Thymus (tissue), 11 donors: ENCODE data around the gene GOLGA6L10. TPM values are rescaled to one million over a fixed set of nuclear protein-coding genes. Genes with fewer than 3 reads are reported as not detected.
"Not testable (repeated sequence)": the region's sequence is repeated elsewhere in the genome, so short reads cannot be mapped to it uniquely, and the experiment has no call there.

ENCODE experiments used
- DNase-seq, 9 donors: peaks; one replicate each; pipeline ENCODE4 v3.0.0-alpha.2; 2013; ENCODE audit warnings: low spot score in 9 of 9, low read depth in 6 of 9, missing footprints in 1 of 9
- H3K27ac ChIP-seq, 2 donors: one replicate each; pipeline ENCODE4 v1.5.1; 2013; ENCODE audit warnings: control low read depth in 1 of 2, low read depth in 1 of 2, low read length in 1 of 2, mild to moderate bottlenecking in 1 of 2, moderate library complexity in 1 of 2
- H3K27me3 ChIP-seq, 2 donors: one replicate each; pipeline ENCODE4 v1.5.1; 2013; ENCODE audit warnings: low read length in 1 of 2; ENCODE audit not compliant: control insufficient read depth in 2 of 2, insufficient read depth in 1 of 2
- H3K36me3 ChIP-seq, 2 donors: one replicate each; pipeline ENCODE4 v1.5.1; 2013; ENCODE audit warnings: low read length in 1 of 2, mild to moderate bottlenecking in 1 of 2, moderate library complexity in 1 of 2; ENCODE audit not compliant: control insufficient read depth in 2 of 2, insufficient read depth in 2 of 2
- H3K4me1 ChIP-seq, 2 donors: one replicate each; pipeline ENCODE4 v1.5.1; 2013; ENCODE audit warnings: low read length in 2 of 2; ENCODE audit not compliant: control insufficient read depth in 2 of 2, insufficient read depth in 2 of 2
- H3K4me3 ChIP-seq, 2 donors: one replicate each; pipeline ENCODE4 v1.5.1; 2013; ENCODE audit warnings: low read length in 2 of 2, control low read depth in 1 of 2, mild to moderate bottlenecking in 1 of 2
- H3K9me3 ChIP-seq, 2 donors: one replicate each; pipeline ENCODE4 v1.5.1; 2013; ENCODE audit warnings: low read length in 1 of 2, mild to moderate bottlenecking in 1 of 2; ENCODE audit not compliant: control insufficient read depth in 2 of 2, insufficient read depth in 1 of 2
- WGBS: extraction: QIAGEN DNeasy Blood & Tissue Kit; methylation state at CpG from one replicate; pipeline ENCODE4 v1.1.7; 2013; 5-methylcytosine and 5-hydroxymethylcytosine counted together
- polyA plus RNA-seq: library from polyadenylated mRNA; stranded (reverse); fragments of 200-250 nt; gene quantifications from one replicate; pipeline ENCODE4 v1.2.3, GENCODE V29; 2013
- total RNA-seq: library from RNA; stranded (reverse); fragments of 120-200 nt; gene quantifications from one replicate; pipeline ENCODE4 v1.2.4, GENCODE V29; 2013
- donor health status: healthy.

GOLGA6L10 gene
- total and polyA plus RNA-seq, 2 donors, result 0.47 to 5.1 TPM

- WGBS, result 93% methylated on average over 3 of the region's 6 CpGs
- DNase-seq, H3K9me3 ChIP-seq, H3K36me3 ChIP-seq, H3K27me3 ChIP-seq, H3K4me3 ChIP-seq, H3K27ac ChIP-seq: not testable (repeated sequence)
- H3K4me1 ChIP-seq, result peaks cover 7 to 20% of the 10 kb centered on the region in 2 donors
Measured at GRCh38 chr15:82299511-82299914, 49.8 kb downstream of the GOLGA6L10 start.

DNA sequence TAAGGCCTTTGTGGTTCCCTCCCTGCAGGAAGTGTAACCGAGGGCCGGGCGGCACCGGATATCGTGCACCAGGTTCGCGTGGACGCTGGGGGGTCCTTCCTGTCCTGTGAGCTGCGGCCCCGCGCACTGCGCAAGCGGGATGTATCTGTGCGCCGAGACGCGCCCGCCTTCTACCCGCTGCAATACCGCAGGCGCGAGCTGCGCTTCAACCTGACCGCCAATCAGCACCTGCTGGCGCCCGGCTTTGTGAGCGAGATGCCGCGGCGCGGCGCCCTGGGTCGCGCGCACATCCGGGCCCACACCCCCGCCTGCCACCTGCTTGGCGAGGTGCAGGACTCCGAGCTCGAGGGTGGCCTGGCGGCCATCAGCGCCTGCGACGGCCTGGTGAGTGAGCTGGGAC, 50.8 kb downstream of the GOLGA6L10 start:
- H3K4me3 ChIP-seq, result peak overlapping the region; percentile 10 to 11
- DNase-seq, result peak in 8 of 9 donors; percentile 43 to 84 (median 63)

GRCh38 chr15:82298032-82298431, 51.2 kb downstream of the GOLGA6L10 start:
- WGBS, result 97% methylated on average over 13 of the region's 13 CpGs
- DNase-seq, result no peak
- no peaks in the 10 kb centered on the region for H3K27me3 ChIP-seq
- H3K27ac ChIP-seq, result peak overlapping the region; percentile 53 to 62
- peaks cover 7 to 17% of the 10 kb centered on the region in 2 donors for H3K4me1 ChIP-seq
- H3K36me3 ChIP-seq, result no peaks in the 10 kb centered on the region
- no peaks in the 10 kb centered on the region for H3K9me3 ChIP-seq
- H3K4me3 ChIP-seq, result peak overlapping the region in 1 of 2 donors; percentile 10

More for the DNA sequence above, 50.8 kb downstream of the GOLGA6L10 start:
- H3K9me3 ChIP-seq, result no peaks in the 10 kb centered on the region
- peak overlapping the region; percentile 53 to 62 for H3K27ac ChIP-seq
- no peaks in the 10 kb centered on the region for H3K27me3 ChIP-seq
- 16% methylated on average over 44 of the region's 44 CpGs for WGBS
- H3K36me3 ChIP-seq, result no peaks in the 10 kb centered on the region
- peaks cover 7 to 17% of the 10 kb centered on the region in 2 donors for H3K4me1 ChIP-seq

GRCh38 chr15:82297546-82297945, 51.7 kb downstream of the GOLGA6L10 start:
- DNase-seq, result no peak
- Histone ChIP-seq H3K27me3 (no peaks in the 10 kb centered on the region), H3K9me3 (no peaks in the 10 kb centered on the region), H3K27ac (no peak overlapping the region), H3K4me1 (peaks cover 7 to 17% of the 10 kb centered on the region in 2 donors), H3K4me3 (no peak overlapping the region), H3K36me3 (no peaks in the 10 kb centered on the region)
- WGBS, result 97% methylated on average over 5 of the region's 5 CpGs

- DNase-seq, result no peak
- peaks cover 7 to 17% of the 10 kb centered on the region in 2 donors for H3K4me1 ChIP-seq
- no peak overlapping the region for H3K27ac ChIP-seq
- H3K36me3 ChIP-seq, result no peaks in the 10 kb centered on the region
- WGBS, result 89% methylated on average over 11 of the region's 11 CpGs
- H3K27me3 ChIP-seq, result no peaks in the 10 kb centered on the region
- no peaks in the 10 kb centered on the region for H3K9me3 ChIP-seq
- no peak overlapping the region for H3K4me3 ChIP-seq
Measured at GRCh38 chr15:82294061-82294690, 55.1 kb downstream of the GOLGA6L10 start.

DNA sequence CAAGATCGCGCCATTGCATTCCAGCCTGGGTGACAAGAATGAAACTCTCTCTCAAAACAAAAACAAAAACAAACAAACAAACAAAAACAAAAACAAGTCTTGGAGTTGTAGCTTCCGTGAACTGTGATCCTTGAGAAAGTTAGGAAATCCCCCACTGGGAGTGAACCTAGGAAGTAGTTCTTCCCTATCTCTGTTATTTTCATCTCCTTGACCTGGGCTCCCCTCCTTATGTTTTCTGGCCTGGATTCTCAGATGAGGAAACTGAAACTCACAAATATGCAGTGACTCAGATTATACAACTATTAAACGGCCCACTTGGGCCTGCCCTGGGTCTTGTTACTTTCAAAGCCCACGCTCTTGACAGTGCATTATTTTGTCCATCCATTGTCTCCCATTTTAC, 57.0 kb downstream of the GOLGA6L10 start:
- no peak overlapping the region for H3K27ac ChIP-seq
- no peaks in the 10 kb centered on the region for H3K27me3 ChIP-seq
- no peak for DNase-seq
- H3K9me3 ChIP-seq, result no peaks in the 10 kb centered on the region
- H3K4me3 ChIP-seq, result no peak overlapping the region
- 96% methylated on average over 5 of the region's 5 CpGs for WGBS
- H3K4me1 ChIP-seq, result peaks cover 0 to 2% of the 10 kb centered on the region in 2 donors
- no peaks in the 10 kb centered on the region for H3K36me3 ChIP-seq

Other genes with a start within 250 kb of the GOLGA6L10 start
- gene EFL1, start 86.7 kb downstream of the GOLGA6L10 start, total RNA-seq, result 25.5 TPM
- gene EFL1, start 86.7 kb downstream of the GOLGA6L10 start, polyA plus RNA-seq, result 10.4 TPM
- gene SAXO2, start 86.7 kb downstream of the GOLGA6L10 start, total RNA-seq, result 0.80 TPM
- 6.0 TPM for gene SAXO2, start 86.7 kb downstream of the GOLGA6L10 start, polyA plus RNA-seq
- gene GOLGA6L9, start 80.3 kb upstream of the GOLGA6L10 start, total RNA-seq, result 1.2 TPM
- gene GOLGA6L9, start 80.3 kb upstream of the GOLGA6L10 start, polyA plus RNA-seq, result 19.2 TPM
- 3,581 TPM for gene RPS17, start 191.0 kb upstream of the GOLGA6L10 start, total RNA-seq
- 6,434 TPM for gene RPS17, start 191.0 kb upstream of the GOLGA6L10 start, polyA plus RNA-seq